HUES64 (cell line): ENCODE measurements around the gene REEP3.
"Not testable (repeated sequence)": the region's sequence is repeated elsewhere in the genome, so short reads cannot be mapped to it uniquely, and the experiment has no call there.

ENCODE experiments used
- H3K27ac ChIP-seq: 2 replicates; pipeline ENCODE4 v1.7.0; 2013; ENCODE audit warnings: low read depth, low read length, inconsistent platforms
- H3K27me3 ChIP-seq: 2 replicates; pipeline ENCODE4 v1.6.1; 2013; ENCODE audit warnings: mild to moderate bottlenecking, low read length; ENCODE audit not compliant: insufficient read depth
- H3K36me3 ChIP-seq: 2 replicates; pipeline ENCODE4 v1.6.1; 2013; ENCODE audit warnings: mild to moderate bottlenecking, low read length; ENCODE audit not compliant: insufficient read depth
- H3K4me1 ChIP-seq: 2 replicates; pipeline ENCODE4 v1.6.1; 2013; ENCODE audit warnings: mild to moderate bottlenecking, low read length, moderate library complexity; ENCODE audit not compliant: insufficient read depth
- H3K4me3 ChIP-seq: 2 replicates; pipeline ENCODE4 v1.5.1; 2013; ENCODE audit warnings: mild to moderate bottlenecking, low read length, moderate library complexity
- H3K9ac ChIP-seq: 2 replicates; pipeline ENCODE4 v1.6.1; 2013; ENCODE audit warnings: mild to moderate bottlenecking, low read depth, low read length
- H3K9me3 ChIP-seq: 2 replicates; pipeline ENCODE4 v1.6.1; 2013; ENCODE audit warnings: low read depth, low read length; ENCODE audit not compliant: insufficient read depth
- WGBS: fragments of 150-250, 120-280 bp; methylation state at CpG from one replicate; pipeline ENCODE4 v1.1.7; 2013; ENCODE audit warnings: missing lambda C conversion rate; 5-methylcytosine and 5-hydroxymethylcytosine counted together

REEP3 gene

DNA sequence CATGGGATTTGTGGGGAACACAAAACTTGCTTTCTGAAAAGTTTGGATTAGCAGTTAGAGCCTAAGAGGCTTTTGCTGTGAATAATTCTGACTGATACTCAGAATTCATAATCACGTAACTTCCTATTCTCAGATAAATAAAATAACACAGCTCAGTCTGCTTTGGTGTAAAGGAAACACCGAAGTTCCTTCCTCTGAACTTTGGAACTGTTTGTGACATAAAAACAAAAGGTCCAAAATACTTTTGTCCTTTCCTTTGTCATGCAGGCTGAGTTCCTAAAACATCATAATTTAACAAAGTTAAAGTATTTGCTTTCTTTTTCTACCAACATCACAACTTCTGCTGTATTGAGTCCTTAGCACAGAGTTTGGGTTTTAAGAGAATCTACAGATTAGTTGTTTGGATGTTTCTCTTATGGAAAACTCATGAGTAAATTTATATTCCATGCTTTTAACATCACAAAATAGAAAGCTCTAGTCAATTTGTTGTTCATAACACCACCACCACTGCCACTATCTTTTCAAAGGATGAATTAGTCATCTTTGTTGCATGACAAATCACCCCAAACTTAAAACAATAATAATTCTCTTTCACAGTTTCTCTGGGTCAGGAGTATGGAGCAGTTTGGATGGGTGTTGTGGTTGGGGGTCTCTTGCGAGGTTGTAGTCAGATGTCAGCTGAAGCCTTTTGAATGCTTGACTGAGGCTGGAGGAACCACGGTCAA, 123.4 kb downstream of the REEP3 start:
- no peak overlapping the region for H3K9ac ChIP-seq
- H3K27me3 ChIP-seq: no peaks in the 10 kb centered on the region
- no peak overlapping the region; the same call in 1 of the 2 replicates for H3K27ac ChIP-seq
- no peaks in the 10 kb centered on the region for H3K36me3 ChIP-seq
- no peak overlapping the region for H3K4me3 ChIP-seq
- H3K9me3 ChIP-seq: no peaks in the 10 kb centered on the region
- H3K4me1 ChIP-seq: peaks cover 7% of the 10 kb centered on the region
- 89% methylated on average over 4 of the region's 4 CpGs for WGBS

GRCh38 chr10:63645195-63645594, 124.0 kb downstream of the REEP3 start:
- Histone ChIP-seq H3K4me1 (peaks cover 7% of the 10 kb centered on the region), H3K9ac (no peak overlapping the region), H3K27ac (no peak overlapping the region), H3K9me3 (no peaks in the 10 kb centered on the region), H3K36me3 (no peaks in the 10 kb centered on the region), H3K4me3 (no peak overlapping the region), H3K27me3 (no peaks in the 10 kb centered on the region)
- WGBS: 89% methylated on average over 2 of the region's 2 CpGs

DNA sequence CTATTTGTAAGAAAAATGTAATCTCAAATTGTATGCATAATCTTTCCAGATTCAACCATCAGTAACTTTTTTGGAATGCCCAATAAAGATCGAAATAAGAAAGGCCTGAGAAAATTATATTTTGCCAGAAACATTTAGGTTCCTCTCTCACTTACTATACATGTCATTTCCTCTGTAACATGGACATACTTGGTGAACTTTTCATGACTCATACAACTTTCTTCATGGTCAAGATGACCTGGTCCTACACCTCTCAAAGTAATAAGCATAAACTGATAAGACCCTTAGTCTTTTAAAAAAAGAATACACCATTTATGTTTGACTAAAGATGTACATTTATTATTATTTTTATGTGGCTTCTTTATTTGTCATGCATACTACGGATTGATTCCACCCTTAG, 125.3 kb downstream of the REEP3 start:
- Histone ChIP-seq H3K9ac (no peak overlapping the region), H3K4me1 (peaks cover 7% of the 10 kb centered on the region), H3K9me3 (no peaks in the 10 kb centered on the region), H3K36me3 (no peaks in the 10 kb centered on the region), H3K4me3 (no peak overlapping the region), H3K27ac (no peak overlapping the region), H3K27me3 (no peaks in the 10 kb centered on the region)
- 95% methylated on average over 1 of the region's 2 CpGs for WGBS

- no peak overlapping the region for H3K9ac ChIP-seq
- no peak overlapping the region for H3K4me3 ChIP-seq
- H3K27me3 ChIP-seq: no peaks in the 10 kb centered on the region
- H3K27ac ChIP-seq: no peak overlapping the region
- no peaks in the 10 kb centered on the region for H3K4me1 ChIP-seq
- no peaks in the 10 kb centered on the region for H3K36me3 ChIP-seq
- H3K9me3 ChIP-seq: no peaks in the 10 kb centered on the region
- 83% methylated on average over 5 of the region's 5 CpGs for WGBS
These were observed 130.7 kb downstream of the REEP3 start for GRCh38 chr10:63651864-63652263.

DNA sequence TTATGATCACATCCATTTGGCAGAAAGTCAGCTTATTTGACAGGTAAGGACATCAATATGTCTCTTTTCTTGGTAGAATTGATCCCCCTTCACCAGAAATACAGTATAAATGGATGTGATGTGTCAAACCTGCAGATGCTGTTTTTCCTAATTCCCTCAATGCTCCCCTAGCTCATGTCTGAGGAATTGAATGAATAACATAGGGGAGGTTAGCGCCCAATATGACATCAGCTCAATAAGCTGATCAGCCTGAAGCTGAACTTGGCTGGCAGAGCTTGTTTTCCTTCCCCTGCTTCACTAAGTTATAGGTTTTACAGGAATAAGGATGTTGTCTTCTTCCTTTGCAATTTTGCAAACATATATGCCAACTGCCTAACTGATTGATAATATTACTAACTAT, 132.5 kb downstream of the REEP3 start:
- Histone ChIP-seq H3K36me3 (no peaks in the 10 kb centered on the region), H3K9me3 (no peaks in the 10 kb centered on the region), H3K4me3 (no peak overlapping the region), H3K4me1 (no peaks in the 10 kb centered on the region), H3K9ac (no peak overlapping the region), H3K27me3 (no peaks in the 10 kb centered on the region), H3K27ac (no peak overlapping the region)
- WGBS: 100% methylated on average over 1 of the region's 1 CpG

- no peak overlapping the region for H3K27ac ChIP-seq
- H3K4me1 ChIP-seq: no peaks in the 10 kb centered on the region
- no peaks in the 10 kb centered on the region for H3K27me3 ChIP-seq
- no peak overlapping the region for H3K9ac ChIP-seq
- 66% methylated on average over 4 of the region's 4 CpGs for WGBS
- no peak overlapping the region for H3K4me3 ChIP-seq
- no peaks in the 10 kb centered on the region for H3K9me3 ChIP-seq
- no peaks in the 10 kb centered on the region for H3K36me3 ChIP-seq
These were observed 136.6 kb downstream of the REEP3 start for GRCh38 chr10:63657761-63658160.

GRCh38 chr10:63660941-63661340, 139.7 kb downstream of the REEP3 start:
- not testable (repeated sequence) for H3K4me3 ChIP-seq

DNA sequence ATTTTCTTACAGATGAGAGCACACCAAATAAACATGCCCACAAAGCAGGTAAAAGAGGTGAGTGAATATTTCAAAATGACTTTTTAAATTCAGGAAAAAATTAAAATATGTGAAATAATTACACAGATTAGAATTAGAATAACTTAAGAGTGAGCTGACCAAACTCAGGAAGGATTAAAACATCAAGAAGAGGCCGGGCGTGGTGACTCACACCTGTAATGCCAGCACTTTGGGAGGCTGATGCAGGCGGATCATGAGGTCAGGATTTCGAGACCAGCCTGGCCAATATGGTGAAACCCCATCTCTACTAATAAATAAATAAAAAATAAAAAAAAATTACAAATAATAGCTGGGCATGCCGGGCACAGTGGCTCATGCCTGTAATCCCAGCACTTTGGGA, 140.1 kb downstream of the REEP3 start:
- no peaks in the 10 kb centered on the region for H3K36me3 ChIP-seq
- no peak overlapping the region for H3K9ac ChIP-seq
- H3K4me3 ChIP-seq: no peak overlapping the region
- peaks cover 8% of the 10 kb centered on the region for H3K4me1 ChIP-seq
- 95% methylated on average over 5 of the region's 5 CpGs for WGBS
- no peaks in the 10 kb centered on the region for H3K9me3 ChIP-seq
- no peak overlapping the region for H3K27ac ChIP-seq
- no peaks in the 10 kb centered on the region for H3K27me3 ChIP-seq

More at GRCh38 chr10:63660941-63661340, 139.7 kb downstream of the REEP3 start:
- 98% methylated on average over 8 of the region's 8 CpGs for WGBS
- H3K27me3 ChIP-seq, H3K9ac ChIP-seq, H3K36me3 ChIP-seq, H3K4me1 ChIP-seq, H3K27ac ChIP-seq, H3K9me3 ChIP-seq: not testable (repeated sequence)

- WGBS: 96% methylated on average over 11 of the region's 13 CpGs
These were observed 143.2 kb downstream of the REEP3 start for GRCh38 chr10:63664341-63664885.

GRCh38 chr10:63665006-63665580, 143.9 kb downstream of the REEP3 start:
- H3K27me3 ChIP-seq, H3K36me3 ChIP-seq, H3K27ac ChIP-seq, H3K9me3 ChIP-seq, H3K4me3 ChIP-seq, H3K9ac ChIP-seq: not testable (repeated sequence)
- peaks cover 11% of the 10 kb centered on the region for H3K4me1 ChIP-seq
- 79% methylated on average over 9 of the region's 10 CpGs for WGBS

More at GRCh38 chr10:63664341-63664885, 143.2 kb downstream of the REEP3 start:
- Histone ChIP-seq H3K9me3 (no peaks in the 10 kb centered on the region), H3K4me3 (no peak overlapping the region), H3K27me3 (no peaks in the 10 kb centered on the region), H3K9ac (no peak overlapping the region), H3K27ac (no peak overlapping the region), H3K36me3 (no peaks in the 10 kb centered on the region), H3K4me1 (peaks cover 8% of the 10 kb centered on the region)

DNA sequence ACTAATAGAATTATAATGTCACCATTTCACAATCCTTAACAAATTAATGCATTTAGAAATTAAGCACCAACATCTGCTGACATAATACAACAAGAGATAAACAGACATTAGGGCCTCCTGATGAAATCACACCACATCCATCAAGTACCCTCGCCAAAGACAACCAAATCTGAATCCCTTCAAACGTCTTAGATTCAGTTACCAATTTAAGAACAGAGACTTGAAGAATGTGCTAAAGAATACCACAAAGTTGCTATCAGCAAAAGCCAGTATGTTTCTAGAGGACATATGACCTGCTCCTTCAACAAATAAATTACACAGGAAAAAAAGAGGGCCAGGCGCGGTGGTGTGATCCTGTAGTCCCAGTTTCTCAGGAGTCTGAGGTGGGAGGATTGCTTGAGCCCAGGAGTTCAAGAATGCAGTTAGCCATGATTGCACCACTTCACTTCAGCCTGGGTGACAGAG, 144.5 kb downstream of the REEP3 start:
- WGBS: 85% methylated on average over 4 of the region's 4 CpGs
- no peak overlapping the region for H3K27ac ChIP-seq

More for the DNA sequence above, 144.5 kb downstream of the REEP3 start:
- H3K9ac ChIP-seq: no peak overlapping the region
- H3K36me3 ChIP-seq: no peaks in the 10 kb centered on the region
- H3K9me3 ChIP-seq: no peaks in the 10 kb centered on the region
- no peak overlapping the region for H3K4me3 ChIP-seq
- H3K4me1 ChIP-seq: peaks cover 17% of the 10 kb centered on the region
- H3K27me3 ChIP-seq: no peaks in the 10 kb centered on the region
